K562 (cell line): Measurements from ENCODE around the gene CLN5. TPM values are rescaled to one million over a fixed set of nuclear protein-coding genes. Genes with fewer than 3 reads are reported as not detected.

ENCODE experiments used
- ATAC-seq: fragments of 200-7000 bp; cut with Tn5 transposase; 3 replicates; pipeline ENCODE4 v1.9.1; 2020; ENCODE audit warnings: moderate library complexity
- BruUV-seq: library from RNA; stranded (reverse); fragments of 400-500 nt; replicated peaks from 2 replicates; lab custom pipeline; 2021; lab: Mats Ljungman, UMichigan
- CTCF ChIA-PET: fragments of 300-600 bp; formaldehyde crosslinking; extraction: SDS; loops from one replicate; lab custom pipeline; 2021; ENCODE audit warnings: low intra/inter-chr PET ratio; lab: Yijun Ruan, JAX
- POLR2A ChIA-PET: fragments of 300-600, 350-650 bp; sonication (Branson Sonifier 250); formaldehyde crosslinking; extraction: SDS; loops from one replicate; lab custom pipeline; 2021; ENCODE audit warnings: antibody characterized with exemption, inconsistent platforms; lab: Yijun Ruan, JAX
- DNase-seq, 4 experiments: peaks; one replicate each; pipeline versions ENCODE4 v3.0.0 to v3.0.0-alpha.2; 2011 to 2018; ENCODE audit warnings: low spot score in 3 of 4, mixed read lengths in 3 of 4; ENCODE audit errors: extremely low read depth in 1 of 4
- FAIRE-seq: peaks from 2 replicates; lab custom pipeline; 2011; peaks lifted over from hg19 to GRCh38; lab: Jason Lieb, UNC
- H2AFZ ChIP-seq: 2 replicates; pipeline ENCODE4 v1.6.0; 2011; ENCODE audit warnings: low read depth, low read length, control low read depth, inconsistent platforms
- H3K27ac ChIP-seq: fragments of 200-600 bp; 3 replicates; pipeline ENCODE4 v1.8.0; 2011; ENCODE audit warnings: low read depth, mild to moderate bottlenecking, control low read depth, inconsistent platforms, low read length, moderate library complexity, mixed read lengths; ENCODE audit errors: extremely low read depth
- H3K27me3 ChIP-seq, 2 experiments: fragments of 300-600 bp in 1 of 2; 2 replicates in 1 of 2; 3 replicates in 1 of 2; pipeline versions ENCODE4 v1.6.0 to v1.8.0; 2011; ENCODE audit warnings: inconsistent platforms in 2 of 2, low read length in 2 of 2, mild to moderate bottlenecking in 1 of 2, mixed read lengths in 1 of 2, moderate library complexity in 1 of 2; ENCODE audit not compliant: control insufficient read depth in 2 of 2, insufficient read depth in 2 of 2
- H3K36me3 ChIP-seq: fragments of 300-600 bp; 3 replicates; pipeline ENCODE4 v1.8.0; 2011; ENCODE audit warnings: mild to moderate bottlenecking, low read length, inconsistent platforms; ENCODE audit not compliant: control insufficient read depth, insufficient read depth
- H3K4me1 ChIP-seq, 2 experiments: fragments of 200-600 bp in 1 of 2; replicated peaks in 1 of 2; 2 replicates in 1 of 2; 3 replicates in 1 of 2; pipeline versions ENCODE4 v1.5.1 to v1.8.0; 2011; ENCODE audit warnings: inconsistent platforms in 2 of 2, low read length in 2 of 2, mild to moderate bottlenecking in 1 of 2, mixed read lengths in 1 of 2, moderate library complexity in 1 of 2; ENCODE audit not compliant: control insufficient read depth in 2 of 2, insufficient read depth in 2 of 2
- H3K4me2 ChIP-seq: 2 replicates; pipeline ENCODE4 v1.6.1; 2011; ENCODE audit warnings: low read length, control low read depth, inconsistent platforms, mixed read lengths; ENCODE audit not compliant: insufficient read depth
- H3K4me3 ChIP-seq: fragments of 200-600 bp; sonication (generic), shearing (Covaris generic); 2 replicates; pipeline ENCODE4 v1.5.1; 2016; ENCODE audit warnings: control low read depth, inconsistent platforms
- H3K79me2 ChIP-seq: fragments of 200-600 bp; 3 replicates; pipeline ENCODE4 v1.8.0; 2011; ENCODE audit warnings: low read length, inconsistent platforms; ENCODE audit not compliant: control insufficient read depth, insufficient read depth
- H3K9ac ChIP-seq, 2 experiments: 2 replicates each; pipeline versions ENCODE4 v1.6.0 to v1.6.1; 2011; ENCODE audit warnings: low read depth in 2 of 2, low read length in 2 of 2, control low read depth in 1 of 2, inconsistent platforms in 1 of 2, mild to moderate bottlenecking in 1 of 2, mixed read lengths in 1 of 2; ENCODE audit not compliant: insufficient read depth in 1 of 2
- H3K9me1 ChIP-seq: one replicate; pipeline ENCODE4 v1.6.0; 2011; ENCODE audit warnings: inconsistent platforms, mild to moderate bottlenecking, low read length, moderate library complexity; ENCODE audit not compliant: control insufficient read depth, insufficient read depth
- H3K9me3 ChIP-seq: replicated peaks from 2 replicates; pipeline ENCODE4 v1.5.1; 2011; ENCODE audit warnings: low read depth, low read length, inconsistent platforms; ENCODE audit not compliant: control insufficient read depth, insufficient read depth
- H4K20me1 ChIP-seq: replicated peaks from 2 replicates; pipeline ENCODE4 v1.6.1; 2011; ENCODE audit warnings: low read length, inconsistent platforms, mixed read lengths; ENCODE audit not compliant: control insufficient read depth, insufficient read depth
- CEBPG ChIP-seq, 3 experiments: fragments of 200-800 bp in 1 of 3; sonication (Bioruptor generic) in 1 of 3; sonication (generic) in 1 of 3; formaldehyde crosslinking in 1 of 3; IDR thresholded peaks in 2 of 3; conservative IDR thresholded peaks in 1 of 3; 2 replicates each; pipeline versions ENCODE4 v1.6.1 to v1.8.0; 2016 to 2022; ENCODE audit warnings: missing compliant biosample characterization in 2 of 3, missing genetic modification characterization in 2 of 3, mild to moderate bottlenecking in 1 of 3, missing genetic modification reagents in 1 of 3
- CHD4 ChIP-seq: fragments of 200-600 bp; sonication (generic); IDR thresholded peaks from 3 replicates; pipeline ENCODE4 v1.6.1; 2012; ENCODE audit warnings: low read depth, mild to moderate bottlenecking, mixed read lengths, low read length, inconsistent platforms; ENCODE audit not compliant: insufficient read depth, insufficient replicate concordance, poor library complexity, severe bottlenecking
- DMBX1 ChIP-seq: fragments of 250-450 bp; sonication (Bioruptor Pico); IDR thresholded peaks from 2 replicates; pipeline ENCODE4 v1.8.0; 2022; ENCODE audit warnings: inconsistent platforms, mild to moderate bottlenecking, moderate library complexity, borderline replicate concordance
- DPF2 ChIP-seq: fragments of 450-650 bp; IDR thresholded peaks from 2 replicates; pipeline ENCODE4 v1.6.1; 2016
- FOSL1 ChIP-seq: fragments of 200-800 bp; sonication (Bioruptor generic); conservative IDR thresholded peaks from 2 replicates; pipeline ENCODE4 v1.6.1; 2016; ENCODE audit warnings: missing genetic modification characterization, missing compliant biosample characterization
- FOXJ3 ChIP-seq: sonication (generic); formaldehyde crosslinking; IDR thresholded peaks from 2 replicates; pipeline ENCODE4 v1.4.0; 2020; ENCODE audit warnings: mild to moderate bottlenecking, missing genetic modification reagents
- NCOR1 ChIP-seq: fragments of 450-650 bp; IDR thresholded peaks from 2 replicates; pipeline ENCODE4 v1.6.1; 2016; ENCODE audit warnings: mild to moderate bottlenecking, moderate library complexity
- POLR2H ChIP-seq: IDR thresholded peaks from 2 replicates; pipeline ENCODE4 v1.6.1; 2016; ENCODE audit warnings: missing genetic modification characterization, low read depth, mild to moderate bottlenecking, control low read depth, missing compliant biosample characterization, moderate library complexity
- PPARD ChIP-seq: fragments of 250-450 bp; sonication (Bioruptor Pico); IDR thresholded peaks from 2 replicates; pipeline ENCODE4 v1.8.0; 2022; ENCODE audit warnings: inconsistent platforms, mild to moderate bottlenecking, moderate library complexity
- RAD21 ChIP-seq, 2 experiments: fragments of 250-450 bp in 1 of 2; fragments of 450-650 bp in 1 of 2; sonication (Bioruptor Pico) in 1 of 2; formaldehyde crosslinking in 1 of 2; IDR thresholded peaks in 1 of 2; conservative IDR thresholded peaks in 1 of 2; 2 replicates each; pipeline versions ENCODE4 v1.4.0 to v1.8.0; 2020 to 2022; ENCODE audit warnings: mild to moderate bottlenecking in 2 of 2, moderate library complexity in 1 of 2
- SMAD3 ChIP-seq: fragments of 450-650 bp; formaldehyde crosslinking; conservative IDR thresholded peaks from 2 replicates; pipeline ENCODE4 v1.4.0; 2020; ENCODE audit warnings: mild to moderate bottlenecking
- ZFP1 ChIP-seq: fragments of 450-650 bp; formaldehyde crosslinking; IDR thresholded peaks from 2 replicates; pipeline ENCODE4 v1.4.0; 2020; ENCODE audit warnings: mild to moderate bottlenecking, mixed read lengths
- ZKSCAN3 ChIP-seq: fragments of 250-450 bp; sonication (Bioruptor Pico); IDR thresholded peaks from 2 replicates; pipeline ENCODE4 v1.4.0; 2020
- ZNF3 ChIP-seq: fragments of 250-450 bp; sonication (Bioruptor Pico); IDR thresholded peaks from 2 replicates; pipeline ENCODE4 v1.5.0; 2021; ENCODE audit warnings: mild to moderate bottlenecking, moderate library complexity
- ZNF584 ChIP-seq: fragments of 200-800 bp; sonication (Bioruptor generic); IDR thresholded peaks from 2 replicates; pipeline ENCODE4 v1.6.1; 2016; ENCODE audit warnings: low read depth, mild to moderate bottlenecking, missing genetic modification characterization, missing compliant biosample characterization
- WGBS: fragments of 100-300 bp; shearing (Covaris generic); methylation state at CpG from one replicate; pipeline ENCODE4 v1.1.6; 2016; ENCODE audit warnings: low coverage, mixed read lengths; ENCODE audit not compliant: insufficient coverage; ENCODE audit errors: missing lambda C conversion rate; 5-methylcytosine and 5-hydroxymethylcytosine counted together
- in situ Hi-C: fragments of 300-500 bp; cut with MboI; formaldehyde crosslinking; loops from 4 replicates; pipeline ENCODE4 v1.15.0; 2018; ENCODE audit warnings: inconsistent platforms, mixed read lengths
- intact Hi-C: fragments of 100-400 bp; cut with micrococcal nuclease; formaldehyde crosslinking; loops from 2 replicates; pipeline ENCODE4 v1.14.2; 2022
- polyA plus RNA-seq, 8 experiments: library from polyadenylated mRNA; depleted of rRNA in 4 of 8; stranded (reverse) in 5 of 8; unstranded in 3 of 8; fragments of >200 nt; fragmentation: Nextera tagmentation in 2 of 8; fragmentation: Illumina TruSeq in 1 of 8; extraction: Ambion mirVana in 2 of 8; extraction: Trizol in 1 of 8; gene quantifications; 2 replicates each; pipeline versions ENCODE4 v1.2.1 to v1.2.3, GENCODE V29; 2011 to 2014; ENCODE audit warnings: inconsistent platforms in 1 of 8, missing spikeins in 1 of 8
- total RNA-seq, 7 experiments: library from RNA; depleted of rRNA in 6 of 7; stranded (reverse); fragments of >200 nt in 6 of 7; fragmentation: Illumina TruSeq in 2 of 7; extraction: Trizol in 2 of 7; gene quantifications; 2 replicates each; pipeline versions ENCODE4 v1.2.1 to v1.2.3, GENCODE V29; 2011 to 2021; ENCODE audit warnings: low replicate concordance in 1 of 7
- TF ChIP-seq, protein P1 (sequence below): fragments of 150-350 bp; conservative IDR thresholded peaks from 2 replicates; pipeline ENCODE4 v1.6.1; 2014; ENCODE audit warnings: low read length
- TF ChIP-seq, protein P2 (sequence below): fragments of 450-650 bp; formaldehyde crosslinking; IDR thresholded peaks from 2 replicates; pipeline ENCODE4 v1.4.0; 2020; ENCODE audit warnings: mild to moderate bottlenecking, moderate library complexity
- TF ChIP-seq, protein P3 (sequence below): IDR thresholded peaks from 2 replicates; pipeline ENCODE4 v1.6.1; 2011; ENCODE audit not compliant: insufficient read length; ENCODE audit errors: extremely low read depth

The CLN5 gene
- total and polyA plus RNA-seq, 9 of the 15 experiments (the other 6 are each of a cell fraction or from before 2014, with no cell fraction given) = 4.6 to 11.5 (median 7.2) TPM

DNA sequence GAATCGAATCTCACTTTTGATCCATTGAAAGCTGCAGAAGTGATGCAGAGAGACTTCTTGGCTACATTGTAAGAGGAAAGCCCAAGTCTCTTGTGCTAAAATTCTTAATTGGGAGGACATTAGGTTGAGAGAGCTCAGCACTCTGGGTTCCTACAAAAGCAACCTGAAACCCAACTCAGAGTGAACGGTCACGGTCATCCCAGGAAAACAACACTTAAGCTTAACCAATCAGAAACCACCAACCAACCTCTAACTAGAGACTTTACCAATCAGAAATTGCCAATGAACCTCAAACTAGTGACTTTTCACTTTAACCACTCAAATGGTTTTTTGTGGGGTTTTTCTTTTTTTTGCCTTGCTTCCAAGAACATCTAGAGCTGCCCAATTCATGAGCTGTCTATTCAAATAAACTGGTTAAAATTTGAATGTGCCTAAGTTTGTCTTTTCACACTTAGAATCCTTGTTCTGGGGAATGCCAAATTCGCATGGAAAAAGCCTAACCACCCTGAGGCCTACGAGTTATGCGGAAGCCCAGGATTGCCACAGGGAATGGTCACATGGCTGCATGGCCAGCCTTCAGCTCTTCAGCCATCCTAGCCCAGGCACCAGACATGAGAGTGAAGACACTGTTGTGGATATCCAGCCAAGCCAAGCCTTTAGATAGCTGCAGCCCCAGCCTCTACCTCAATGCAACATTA lies 17.8 kb upstream of the CLN5 start:
- no peak overlapping the region for H3K9ac ChIP-seq
- no peak overlapping the region for H3K4me2 ChIP-seq
- no peaks in the 10 kb centered on the region for H3K9me1 ChIP-seq
- no peak for ATAC-seq
- 10% methylated on average over 6 of the region's 6 CpGs for WGBS
- no peaks in the 10 kb centered on the region for H3K9me3 ChIP-seq
- no peak for FAIRE-seq
- no peak for DNase-seq
- POLR2A ChIA-PET = no interaction called here
- H3K36me3 ChIP-seq = no peaks in the 10 kb centered on the region
- CTCF ChIA-PET = no interaction called here
- no peaks in the 10 kb centered on the region for H3K4me1 ChIP-seq
- H3K27me3 ChIP-seq = peaks cover 0 to 23% of the 10 kb centered on the region in 2 experiments; a peak in 2 of 5 replicates
- no peak overlapping the region for H3K27ac ChIP-seq
- no TSS peak for BruUV-seq
- no peaks in the 10 kb centered on the region for H4K20me1 ChIP-seq
- intact Hi-C loops = no loop called here
- H3K79me2 ChIP-seq = no peaks in the 10 kb centered on the region
- H2AFZ ChIP-seq = no peak overlapping the region
- no peak for TF ChIP-seq CHD4
- TF ChIP-seq POLR2H (tag) = no peak
- TF ChIP-seq, protein P1, sequence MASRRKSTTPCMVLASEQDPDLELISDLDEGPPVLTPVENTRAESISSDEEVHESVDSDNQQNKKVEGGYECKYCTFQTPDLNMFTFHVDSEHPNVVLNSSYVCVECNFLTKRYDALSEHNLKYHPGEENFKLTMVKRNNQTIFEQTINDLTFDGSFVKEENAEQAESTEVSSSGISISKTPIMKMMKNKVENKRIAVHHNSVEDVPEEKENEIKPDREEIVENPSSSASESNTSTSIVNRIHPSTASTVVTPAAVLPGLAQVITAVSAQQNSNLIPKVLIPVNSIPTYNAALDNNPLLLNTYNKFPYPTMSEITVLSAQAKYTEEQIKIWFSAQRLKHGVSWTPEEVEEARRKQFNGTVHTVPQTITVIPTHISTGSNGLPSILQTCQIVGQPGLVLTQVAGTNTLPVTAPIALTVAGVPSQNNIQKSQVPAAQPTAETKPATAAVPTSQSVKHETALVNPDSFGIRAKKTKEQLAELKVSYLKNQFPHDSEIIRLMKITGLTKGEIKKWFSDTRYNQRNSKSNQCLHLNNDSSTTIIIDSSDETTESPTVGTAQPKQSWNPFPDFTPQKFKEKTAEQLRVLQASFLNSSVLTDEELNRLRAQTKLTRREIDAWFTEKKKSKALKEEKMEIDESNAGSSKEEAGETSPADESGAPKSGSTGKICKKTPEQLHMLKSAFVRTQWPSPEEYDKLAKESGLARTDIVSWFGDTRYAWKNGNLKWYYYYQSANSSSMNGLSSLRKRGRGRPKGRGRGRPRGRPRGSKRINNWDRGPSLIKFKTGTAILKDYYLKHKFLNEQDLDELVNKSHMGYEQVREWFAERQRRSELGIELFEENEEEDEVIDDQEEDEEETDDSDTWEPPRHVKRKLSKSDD = no peak
- TF ChIP-seq NCOR1 = no peak
- TF ChIP-seq FOXJ3 (CRISPR knock-in tag) = no peak
- TF ChIP-seq, protein P2, sequence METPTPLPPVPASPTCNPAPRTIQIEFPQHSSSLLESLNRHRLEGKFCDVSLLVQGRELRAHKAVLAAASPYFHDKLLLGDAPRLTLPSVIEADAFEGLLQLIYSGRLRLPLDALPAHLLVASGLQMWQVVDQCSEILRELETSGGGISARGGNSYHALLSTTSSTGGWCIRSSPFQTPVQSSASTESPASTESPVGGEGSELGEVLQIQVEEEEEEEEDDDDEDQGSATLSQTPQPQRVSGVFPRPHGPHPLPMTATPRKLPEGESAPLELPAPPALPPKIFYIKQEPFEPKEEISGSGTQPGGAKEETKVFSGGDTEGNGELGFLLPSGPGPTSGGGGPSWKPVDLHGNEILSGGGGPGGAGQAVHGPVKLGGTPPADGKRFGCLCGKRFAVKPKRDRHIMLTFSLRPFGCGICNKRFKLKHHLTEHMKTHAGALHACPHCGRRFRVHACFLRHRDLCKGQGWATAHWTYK (CRISPR knock-in tag) = no peak
- TF ChIP-seq DPF2 = no peak
- TF ChIP-seq CEBPG (CRISPR knock-in tag; IDR thresholded peaks at IDR 0.05) = no peak
- TF ChIP-seq CEBPG (tag; conservative IDR thresholded peaks at IDR 0.05 in 1 of 2, IDR thresholded peaks at IDR 0.05 in 1 of 2) = no peak
- TF ChIP-seq, protein P3, sequence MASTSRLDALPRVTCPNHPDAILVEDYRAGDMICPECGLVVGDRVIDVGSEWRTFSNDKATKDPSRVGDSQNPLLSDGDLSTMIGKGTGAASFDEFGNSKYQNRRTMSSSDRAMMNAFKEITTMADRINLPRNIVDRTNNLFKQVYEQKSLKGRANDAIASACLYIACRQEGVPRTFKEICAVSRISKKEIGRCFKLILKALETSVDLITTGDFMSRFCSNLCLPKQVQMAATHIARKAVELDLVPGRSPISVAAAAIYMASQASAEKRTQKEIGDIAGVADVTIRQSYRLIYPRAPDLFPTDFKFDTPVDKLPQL = no peak
- TF ChIP-seq ZNF3 (CRISPR knock-in tag) = no peak
- TF ChIP-seq FOSL1 (tag) = no peak
- no peak for TF ChIP-seq PPARD (CRISPR knock-in tag)
- no peak for TF ChIP-seq DMBX1
- no peak for TF ChIP-seq SMAD3 (CRISPR knock-in tag)
- TF ChIP-seq ZFP1 (CRISPR knock-in tag) = no peak
- TF ChIP-seq RAD21 (CRISPR knock-in tag; conservative IDR thresholded peaks at IDR 0.05 in 1 of 2, IDR thresholded peaks at IDR 0.05 in 1 of 2) = no peak
- no peak for TF ChIP-seq ZNF584 (CRISPR knock-in tag)
- TF ChIP-seq ZKSCAN3 (CRISPR knock-in tag) = no peak
- TF ChIP-seq, all 486 proteins: peak for 0
- no peak overlapping the region for H3K4me3 ChIP-seq
- in situ Hi-C loops = no loop called here
